Tibial artery (tissue), 4 donors: ENCODE data around the gene NHLRC2.

Source experiments
- DNase-seq, 2 donors: peaks; one replicate each; pipeline ENCODE4 v3.0.0-alpha.2; 2019
- H3K27ac ChIP-seq, 2 donors: fragments of 200-600 bp; sonication (generic) in 1 of 2; 1 replicate in 1 of 2; 2 replicates in 1 of 2; pipeline ENCODE4 v1.5.1; 2018 to 2019; ENCODE audit warnings: mild to moderate bottlenecking in 1 of 2
- H3K27me3 ChIP-seq, 2 donors: fragments of 200-600 bp; sonication (generic) in 1 of 2; one replicate each; pipeline versions ENCODE4 v1.5.1 to v1.6.0; 2016 to 2019
- H3K36me3 ChIP-seq, 3 donors: fragments of 200-600 bp; sonication (generic) in 2 of 3; one replicate each; pipeline ENCODE4 v1.5.1; 2016 to 2019; ENCODE audit warnings: mild to moderate bottlenecking in 2 of 3
- H3K4me1 ChIP-seq, 4 donors: fragments of 200-600 bp; sonication (generic) in 2 of 4; 1 replicate in 3 of 4; 2 replicates in 1 of 4; pipeline ENCODE4 v1.5.1; 2016 to 2019
- H3K4me3 ChIP-seq, 2 donors: fragments of 200-600 bp; sonication (generic) in 1 of 2; 1 replicate in 1 of 2; 2 replicates in 1 of 2; pipeline ENCODE4 v1.5.1; 2018 to 2019; ENCODE audit warnings: mild to moderate bottlenecking in 2 of 2
- H3K9me3 ChIP-seq, 3 donors: fragments of 200-600 bp; sonication (generic) in 1 of 3; one replicate each; pipeline ENCODE4 v1.5.1; 2016 to 2019
- CTCF ChIP-seq, 2 experiments: fragments of 200-600 bp in 1 of 2; fragments of 450-650 bp in 1 of 2; IDR thresholded peaks; one replicate each; pipeline ENCODE4 v1.5.1; 2017 to 2019; ENCODE audit warnings: antibody characterized with exemption in 2 of 2, mild to moderate bottlenecking in 1 of 2, moderate library complexity in 1 of 2
- intact Hi-C: fragments of 100-400 bp; cut with DNase I; formaldehyde crosslinking; loops from one replicate; pipeline ENCODE4 v1.15.0; 2023; ENCODE audit warnings: low total_unique reads

Gene NHLRC2

GRCh38 chr10:113911113-113911512 lies 56.7 kb downstream of the NHLRC2 start:
- H3K4me1 ChIP-seq = no peaks in the 10 kb centered on the region
- TF ChIP-seq CTCF (IDR thresholded peaks at IDR 0.05) = no peak
- no peaks in the 10 kb centered on the region for H3K9me3 ChIP-seq
- H3K4me3 ChIP-seq = no peak overlapping the region
- peaks cover 20 to 51% (median 27%) of the 10 kb centered on the region in 3 donors for H3K36me3 ChIP-seq
- no peak overlapping the region for H3K27ac ChIP-seq
- intact Hi-C loops = no loop called here
- DNase-seq = no peak
- no peaks in the 10 kb centered on the region for H3K27me3 ChIP-seq

- H3K4me1 ChIP-seq = no peaks in the 10 kb centered on the region
- no peak for TF ChIP-seq CTCF (IDR thresholded peaks at IDR 0.05)
- no peaks in the 10 kb centered on the region for H3K27me3 ChIP-seq
- intact Hi-C loops = no loop called here
- H3K9me3 ChIP-seq = no peaks in the 10 kb centered on the region
- H3K4me3 ChIP-seq = no peak overlapping the region
- DNase-seq = no peak
- H3K36me3 ChIP-seq = peaks cover 16 to 44% (median 22%) of the 10 kb centered on the region in 3 donors
- H3K27ac ChIP-seq = no peak overlapping the region
These were observed 57.4 kb downstream of the NHLRC2 start for GRCh38 chr10:113911839-113912238.

- no peak overlapping the region for H3K4me3 ChIP-seq
- DNase-seq = no peak
- no peak for TF ChIP-seq CTCF (IDR thresholded peaks at IDR 0.05)
- H3K4me1 ChIP-seq = no peaks in the 10 kb centered on the region
- intact Hi-C loops = no loop called here
- peaks cover 9 to 37% (median 22%) of the 10 kb centered on the region in 3 donors for H3K36me3 ChIP-seq
- no peaks in the 10 kb centered on the region for H3K9me3 ChIP-seq
- H3K27ac ChIP-seq = no peak overlapping the region
- no peaks in the 10 kb centered on the region for H3K27me3 ChIP-seq
These were observed 58.1 kb downstream of the NHLRC2 start for GRCh38 chr10:113912582-113912981.

- DNase-seq = no peak
- Histone ChIP-seq H3K36me3 (peaks cover 7 to 26% (median 7%) of the 10 kb centered on the region in 3 donors), H3K27me3 (no peaks in the 10 kb centered on the region), H3K9me3 (no peaks in the 10 kb centered on the region), H3K27ac (no peak overlapping the region), H3K4me1 (no peaks in the 10 kb centered on the region), H3K4me3 (no peak overlapping the region)
- no peak for TF ChIP-seq CTCF (IDR thresholded peaks at IDR 0.05)
- intact Hi-C loops = no loop called here
These were observed 60.5 kb downstream of the NHLRC2 start for GRCh38 chr10:113914956-113915355.

GRCh38 chr10:113915540-113915939 lies 61.1 kb downstream of the NHLRC2 start:
- intact Hi-C loops = no loop called here
- H3K27ac ChIP-seq = no peak overlapping the region

More at GRCh38 chr10:113915540-113915939, 61.1 kb downstream of the NHLRC2 start:
- Histone ChIP-seq H3K9me3 (no peaks in the 10 kb centered on the region), H3K4me1 (no peaks in the 10 kb centered on the region), H3K36me3 (peaks cover 3 to 26% (median 4%) of the 10 kb centered on the region in 3 donors), H3K27me3 (no peaks in the 10 kb centered on the region), H3K4me3 (no peak overlapping the region)
- DNase-seq = no peak
- TF ChIP-seq CTCF (IDR thresholded peaks at IDR 0.05) = no peak
